GM23338 (cell line): ENCODE data around the gene EID2B. TPM values are rescaled to one million over a fixed set of nuclear protein-coding genes. Genes with fewer than 3 reads are reported as not detected.

Source experiments
- ATAC-seq: fragments of 200-7000 bp; cut with Tn5 transposase; 3 replicates; pipeline ENCODE4 v1.9.1; 2020
- DNase-seq: peaks from one replicate; pipeline ENCODE4 v3.0.0-alpha.2; 2015; ENCODE audit warnings: low spot score
- H2AFZ ChIP-seq: fragments of 200-600 bp; sonication (generic); 2 replicates; pipeline ENCODE4 v1.8.0; 2016; ENCODE audit warnings: antibody characterized with exemption, mild to moderate bottlenecking, moderate library complexity
- H3F3A ChIP-seq: fragments of 200-600 bp; sonication (generic); replicated peaks from 2 replicates; pipeline ENCODE4 v1.8.0; 2017; ENCODE audit warnings: antibody characterized with exemption, mixed run types, low read depth
- H3K27ac ChIP-seq: fragments of 200-600 bp; sonication (generic); 2 replicates; pipeline ENCODE4 v1.6.1; 2016; ENCODE audit warnings: low read depth
- H3K27me3 ChIP-seq: fragments of 200-600 bp; sonication (generic); 2 replicates; pipeline ENCODE4 v1.8.0; 2016; ENCODE audit warnings: mild to moderate bottlenecking, mixed run types, moderate library complexity; ENCODE audit not compliant: insufficient read depth
- H3K36me3 ChIP-seq: fragments of 200-600 bp; sonication (generic); 2 replicates; pipeline ENCODE4 v1.8.0; 2016; ENCODE audit warnings: mild to moderate bottlenecking; ENCODE audit not compliant: insufficient read depth
- H3K4me1 ChIP-seq: fragments of 200-600 bp; sonication (generic); 2 replicates; pipeline ENCODE4 v1.8.0; 2016; ENCODE audit warnings: mild to moderate bottlenecking, moderate library complexity; ENCODE audit not compliant: insufficient read depth
- H3K4me2 ChIP-seq: fragments of 200-600 bp; sonication (generic); 2 replicates; pipeline ENCODE4 v1.7.1; 2017; ENCODE audit warnings: mixed run types
- H3K4me3 ChIP-seq: fragments of 200-600 bp; sonication (generic); 2 replicates; pipeline ENCODE4 v1.6.1; 2016; ENCODE audit warnings: mixed run types
- H3K79me2 ChIP-seq: fragments of 200-600 bp; sonication (generic); replicated peaks from 2 replicates; pipeline ENCODE4 v1.8.0; 2017; ENCODE audit warnings: mild to moderate bottlenecking; ENCODE audit not compliant: insufficient read depth
- H3K9me2 ChIP-seq: fragments of 200-600 bp; sonication (generic); 2 replicates; pipeline ENCODE4 v1.8.0; 2017; ENCODE audit not compliant: insufficient read depth
- H4K20me1 ChIP-seq: fragments of 200-600 bp; sonication (generic); replicated peaks from 2 replicates; pipeline ENCODE4 v1.8.0; 2017; ENCODE audit warnings: mild to moderate bottlenecking; ENCODE audit not compliant: insufficient read depth
- H3K27ac Mint-ChIP-seq: 2 replicates; pipeline ENCODE4 v1.8.0; 2020; ENCODE audit warnings: inconsistent platforms, mild to moderate bottlenecking, moderate library complexity, mixed read lengths
- H3K27me3 Mint-ChIP-seq: 3 replicates; pipeline ENCODE4 v1.8.0; 2022; ENCODE audit warnings: low read depth, mild to moderate bottlenecking, moderate library complexity, mixed read lengths, inconsistent platforms; ENCODE audit not compliant: insufficient read depth, poor library complexity
- H3K36me3 Mint-ChIP-seq: 3 replicates; pipeline ENCODE4 v1.8.0; 2021; ENCODE audit warnings: low read depth, mild to moderate bottlenecking, inconsistent platforms, moderate library complexity, mixed read lengths
- H3K4me1 Mint-ChIP-seq: 3 replicates; pipeline ENCODE4 v1.8.0; 2020; ENCODE audit warnings: mild to moderate bottlenecking, inconsistent platforms, mixed read lengths
- H3K4me3 Mint-ChIP-seq: 3 replicates; pipeline ENCODE4 v1.8.0; 2021; ENCODE audit warnings: moderate library complexity, mild to moderate bottlenecking, inconsistent platforms, mixed read lengths
- H3K9me3 Mint-ChIP-seq: 3 replicates; pipeline ENCODE4 v1.8.0; 2020; ENCODE audit warnings: moderate library complexity, mild to moderate bottlenecking, inconsistent platforms, mixed read lengths
- CREB1 ChIP-seq: fragments of 250-450 bp; sonication (Bioruptor Pico); IDR thresholded peaks from 2 replicates; pipeline ENCODE4 v1.5.0; 2020; ENCODE audit warnings: low read depth, mild to moderate bottlenecking, moderate library complexity
- EZH2 ChIP-seq: fragments of 200-600 bp; sonication (generic); IDR thresholded peaks from one replicate; pipeline ENCODE4 v1.8.0; 2017; ENCODE audit warnings: antibody characterized with exemption, mild to moderate bottlenecking, low read depth; ENCODE audit not compliant: unreplicated experiment
- EZH2phosphoT487 ChIP-seq: fragments of 200-600 bp; sonication (generic); IDR thresholded peaks from one replicate; pipeline ENCODE4 v1.8.1; 2018; ENCODE audit warnings: antibody characterized with exemption; ENCODE audit not compliant: unreplicated experiment
- JUNB ChIP-seq: IDR thresholded peaks from one replicate; pipeline ENCODE4 v1.6.1; 2016; ENCODE audit warnings: antibody characterized with exemption; ENCODE audit not compliant: unreplicated experiment
- NANOG ChIP-seq: IDR thresholded peaks from 2 replicates; pipeline ENCODE4 v1.6.1; 2016; ENCODE audit warnings: antibody characterized with exemption, borderline replicate concordance
- POLR2AphosphoS5 ChIP-seq: IDR thresholded peaks from 2 replicates; pipeline ENCODE4 v1.6.1; 2016; ENCODE audit warnings: antibody characterized with exemption, low read depth
- STAT1 ChIP-seq: IDR thresholded peaks from one replicate; pipeline ENCODE4 v1.6.1; 2016; ENCODE audit warnings: antibody characterized with exemption; ENCODE audit not compliant: unreplicated experiment
- ZNF114 ChIP-seq: fragments of 250-450 bp; sonication (Bioruptor Pico); IDR thresholded peaks from 2 replicates; pipeline ENCODE4 v1.5.0; 2020; ENCODE audit warnings: mild to moderate bottlenecking, moderate library complexity
- ZNF331 ChIP-seq: fragments of 250-450 bp; sonication (Bioruptor Pico); IDR thresholded peaks from 2 replicates; pipeline ENCODE4 v1.5.0; 2020; ENCODE audit warnings: low read depth, mild to moderate bottlenecking, moderate library complexity
- polyA plus RNA-seq: library from polyadenylated mRNA; unstranded; fragments of >200 nt; fragmentation: Nextera tagmentation; extraction: Ambion mirVana; gene quantifications from 2 replicates; pipeline ENCODE4 v1.2.1, GENCODE V29; 2016
- total RNA-seq: library from RNA; depleted of rRNA; stranded (reverse); fragments of >200 nt; shearing (Covaris generic); gene quantifications from 2 replicates; pipeline ENCODE4 v1.2.3, GENCODE V29; 2014
- TF ChIP-seq, protein P1 (sequence below): IDR thresholded peaks from 2 replicates; pipeline ENCODE4 v1.6.1; 2016; ENCODE audit warnings: antibody characterized with exemption
- TF ChIP-seq, protein P2 (sequence below), 2 experiments: fragments of 200-600 bp in 1 of 2; sonication (generic) in 1 of 2; conservative IDR thresholded peaks; 2 replicates each; pipeline versions ENCODE4 v1.5.1 to v1.6.1; 2016 to 2017; ENCODE audit warnings: antibody characterized with exemption in 2 of 2, low read depth in 2 of 2, mild to moderate bottlenecking in 2 of 2, moderate library complexity in 1 of 2
- TF ChIP-seq, protein P3 (sequence below): fragments of 250-450 bp; sonication (Bioruptor Pico); IDR thresholded peaks from 2 replicates; pipeline ENCODE4 v1.5.0; 2020; ENCODE audit warnings: mild to moderate bottlenecking, moderate library complexity
- TF ChIP-seq, protein P4 (sequence below): IDR thresholded peaks from one replicate; pipeline ENCODE4 v1.6.1; 2018; ENCODE audit warnings: antibody characterized with exemption; ENCODE audit not compliant: unreplicated experiment

The EID2B gene
- total and polyA plus RNA-seq, 2 experiments from 2014 or later = 2.5 to 4.6 TPM

DNA sequence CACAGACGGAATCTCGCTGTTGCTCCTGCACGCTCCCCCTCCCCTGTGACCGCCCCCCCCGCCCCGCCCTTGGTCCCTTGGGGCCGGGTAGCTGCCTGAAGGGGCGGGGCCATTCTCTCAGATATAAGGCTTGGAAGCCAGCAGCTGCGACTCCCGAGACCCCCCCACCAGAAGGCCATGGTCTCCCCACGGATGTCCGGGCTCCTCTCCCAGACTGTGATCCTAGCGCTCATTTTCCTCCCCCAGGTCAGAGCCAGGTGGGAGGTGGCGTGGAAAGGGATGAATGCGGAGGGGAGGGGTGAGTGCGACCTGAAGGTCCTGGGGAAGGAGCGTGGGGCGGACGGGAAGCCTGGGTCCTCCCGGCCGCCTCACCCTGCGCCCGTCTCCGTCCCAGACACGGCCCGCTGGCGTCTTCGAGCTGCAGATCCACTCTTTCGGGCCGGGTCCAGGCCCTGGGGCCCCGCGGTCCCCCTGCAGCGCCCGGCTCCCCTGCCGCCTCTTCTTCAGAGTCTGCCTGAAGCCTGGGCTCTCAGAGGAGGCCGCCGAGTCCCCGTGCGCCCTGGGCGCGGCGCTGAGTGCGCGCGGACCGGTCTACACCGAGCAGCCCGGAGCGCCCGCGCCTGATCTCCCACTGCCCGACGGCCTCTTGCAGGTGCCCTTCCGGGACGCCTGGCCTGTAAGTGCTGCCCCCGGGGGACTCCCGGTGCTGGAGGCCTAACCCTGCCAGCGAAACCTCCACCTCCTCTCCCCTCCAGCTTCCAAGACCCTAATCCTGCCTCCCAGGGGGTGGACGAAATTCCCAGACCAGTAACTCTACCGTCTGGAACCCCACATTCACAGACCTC is 33.6 kb downstream of the EID2B start, which contains the start of gene DLL3:
DLL3 (plus strand) TSS at position 150 of the 845 bp plus-strand sequence; CDS start at position 178, 28 bp downstream.
- Histone ChIP-seq H3K4me2 (peak within 1 kb of the TSS; percentile 95), H2AFZ (peak within 1 kb of the TSS; percentile 97), H3K27me3 (peaks cover 70% of the 10 kb centered on the region), H3K4me1 (peaks cover 11% of the 10 kb centered on the region), H3K9me2 (0 out of 2 replicates have a peak, but pooled peaks cover 7% of the 10 kb centered on the region), H3K27ac (no peak within 1 kb of the TSS), H3K79me2 (no peaks in the 10 kb centered on the region), H3K36me3 (no peaks in the 10 kb centered on the region), H3F3A (peaks cover 9% of the 10 kb centered on the region), H4K20me1 (no peaks in the 10 kb centered on the region), H3K4me3 (peak within 1 kb of the TSS; percentile 74)
- Mint-ChIP-seq H3K9me3 (peaks cover 16% of the 10 kb centered on the region), H3K27me3 (peaks cover 69% of the 10 kb centered on the region), H3K27ac (no peak within 1 kb of the TSS), H3K36me3 (peaks cover 15% of the 10 kb centered on the region), H3K4me1 (peaks cover 16% of the 10 kb centered on the region), H3K4me3 (peak within 1 kb of the TSS; percentile 73)
- TF ChIP-seq STAT1 (no peak), JUNB (no peak), ZNF331 (no peak), EZH2phosphoT487 (no peak), ZNF114 (CRISPR knock-in tag) (no peak), EZH2 (peak; percentile 48), POLR2AphosphoS5 (peak; percentile 67), CREB1 (CRISPR knock-in tag) (no peak), NANOG (no peak)
- TF ChIP-seq, protein P1, sequence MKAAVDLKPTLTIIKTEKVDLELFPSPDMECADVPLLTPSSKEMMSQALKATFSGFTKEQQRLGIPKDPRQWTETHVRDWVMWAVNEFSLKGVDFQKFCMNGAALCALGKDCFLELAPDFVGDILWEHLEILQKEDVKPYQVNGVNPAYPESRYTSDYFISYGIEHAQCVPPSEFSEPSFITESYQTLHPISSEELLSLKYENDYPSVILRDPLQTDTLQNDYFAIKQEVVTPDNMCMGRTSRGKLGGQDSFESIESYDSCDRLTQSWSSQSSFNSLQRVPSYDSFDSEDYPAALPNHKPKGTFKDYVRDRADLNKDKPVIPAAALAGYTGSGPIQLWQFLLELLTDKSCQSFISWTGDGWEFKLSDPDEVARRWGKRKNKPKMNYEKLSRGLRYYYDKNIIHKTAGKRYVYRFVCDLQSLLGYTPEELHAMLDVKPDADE = no peak
- TF ChIP-seq, protein P2, sequence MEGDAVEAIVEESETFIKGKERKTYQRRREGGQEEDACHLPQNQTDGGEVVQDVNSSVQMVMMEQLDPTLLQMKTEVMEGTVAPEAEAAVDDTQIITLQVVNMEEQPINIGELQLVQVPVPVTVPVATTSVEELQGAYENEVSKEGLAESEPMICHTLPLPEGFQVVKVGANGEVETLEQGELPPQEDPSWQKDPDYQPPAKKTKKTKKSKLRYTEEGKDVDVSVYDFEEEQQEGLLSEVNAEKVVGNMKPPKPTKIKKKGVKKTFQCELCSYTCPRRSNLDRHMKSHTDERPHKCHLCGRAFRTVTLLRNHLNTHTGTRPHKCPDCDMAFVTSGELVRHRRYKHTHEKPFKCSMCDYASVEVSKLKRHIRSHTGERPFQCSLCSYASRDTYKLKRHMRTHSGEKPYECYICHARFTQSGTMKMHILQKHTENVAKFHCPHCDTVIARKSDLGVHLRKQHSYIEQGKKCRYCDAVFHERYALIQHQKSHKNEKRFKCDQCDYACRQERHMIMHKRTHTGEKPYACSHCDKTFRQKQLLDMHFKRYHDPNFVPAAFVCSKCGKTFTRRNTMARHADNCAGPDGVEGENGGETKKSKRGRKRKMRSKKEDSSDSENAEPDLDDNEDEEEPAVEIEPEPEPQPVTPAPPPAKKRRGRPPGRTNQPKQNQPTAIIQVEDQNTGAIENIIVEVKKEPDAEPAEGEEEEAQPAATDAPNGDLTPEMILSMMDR (conservative IDR thresholded peaks at IDR 0.05; ENCODE audit: low read depth in 2 of 2) = 0 out of 4 replicates have a peak, but pooled peaks of 1 of the 2 experiments have one; percentile 5
- TF ChIP-seq, protein P3, sequence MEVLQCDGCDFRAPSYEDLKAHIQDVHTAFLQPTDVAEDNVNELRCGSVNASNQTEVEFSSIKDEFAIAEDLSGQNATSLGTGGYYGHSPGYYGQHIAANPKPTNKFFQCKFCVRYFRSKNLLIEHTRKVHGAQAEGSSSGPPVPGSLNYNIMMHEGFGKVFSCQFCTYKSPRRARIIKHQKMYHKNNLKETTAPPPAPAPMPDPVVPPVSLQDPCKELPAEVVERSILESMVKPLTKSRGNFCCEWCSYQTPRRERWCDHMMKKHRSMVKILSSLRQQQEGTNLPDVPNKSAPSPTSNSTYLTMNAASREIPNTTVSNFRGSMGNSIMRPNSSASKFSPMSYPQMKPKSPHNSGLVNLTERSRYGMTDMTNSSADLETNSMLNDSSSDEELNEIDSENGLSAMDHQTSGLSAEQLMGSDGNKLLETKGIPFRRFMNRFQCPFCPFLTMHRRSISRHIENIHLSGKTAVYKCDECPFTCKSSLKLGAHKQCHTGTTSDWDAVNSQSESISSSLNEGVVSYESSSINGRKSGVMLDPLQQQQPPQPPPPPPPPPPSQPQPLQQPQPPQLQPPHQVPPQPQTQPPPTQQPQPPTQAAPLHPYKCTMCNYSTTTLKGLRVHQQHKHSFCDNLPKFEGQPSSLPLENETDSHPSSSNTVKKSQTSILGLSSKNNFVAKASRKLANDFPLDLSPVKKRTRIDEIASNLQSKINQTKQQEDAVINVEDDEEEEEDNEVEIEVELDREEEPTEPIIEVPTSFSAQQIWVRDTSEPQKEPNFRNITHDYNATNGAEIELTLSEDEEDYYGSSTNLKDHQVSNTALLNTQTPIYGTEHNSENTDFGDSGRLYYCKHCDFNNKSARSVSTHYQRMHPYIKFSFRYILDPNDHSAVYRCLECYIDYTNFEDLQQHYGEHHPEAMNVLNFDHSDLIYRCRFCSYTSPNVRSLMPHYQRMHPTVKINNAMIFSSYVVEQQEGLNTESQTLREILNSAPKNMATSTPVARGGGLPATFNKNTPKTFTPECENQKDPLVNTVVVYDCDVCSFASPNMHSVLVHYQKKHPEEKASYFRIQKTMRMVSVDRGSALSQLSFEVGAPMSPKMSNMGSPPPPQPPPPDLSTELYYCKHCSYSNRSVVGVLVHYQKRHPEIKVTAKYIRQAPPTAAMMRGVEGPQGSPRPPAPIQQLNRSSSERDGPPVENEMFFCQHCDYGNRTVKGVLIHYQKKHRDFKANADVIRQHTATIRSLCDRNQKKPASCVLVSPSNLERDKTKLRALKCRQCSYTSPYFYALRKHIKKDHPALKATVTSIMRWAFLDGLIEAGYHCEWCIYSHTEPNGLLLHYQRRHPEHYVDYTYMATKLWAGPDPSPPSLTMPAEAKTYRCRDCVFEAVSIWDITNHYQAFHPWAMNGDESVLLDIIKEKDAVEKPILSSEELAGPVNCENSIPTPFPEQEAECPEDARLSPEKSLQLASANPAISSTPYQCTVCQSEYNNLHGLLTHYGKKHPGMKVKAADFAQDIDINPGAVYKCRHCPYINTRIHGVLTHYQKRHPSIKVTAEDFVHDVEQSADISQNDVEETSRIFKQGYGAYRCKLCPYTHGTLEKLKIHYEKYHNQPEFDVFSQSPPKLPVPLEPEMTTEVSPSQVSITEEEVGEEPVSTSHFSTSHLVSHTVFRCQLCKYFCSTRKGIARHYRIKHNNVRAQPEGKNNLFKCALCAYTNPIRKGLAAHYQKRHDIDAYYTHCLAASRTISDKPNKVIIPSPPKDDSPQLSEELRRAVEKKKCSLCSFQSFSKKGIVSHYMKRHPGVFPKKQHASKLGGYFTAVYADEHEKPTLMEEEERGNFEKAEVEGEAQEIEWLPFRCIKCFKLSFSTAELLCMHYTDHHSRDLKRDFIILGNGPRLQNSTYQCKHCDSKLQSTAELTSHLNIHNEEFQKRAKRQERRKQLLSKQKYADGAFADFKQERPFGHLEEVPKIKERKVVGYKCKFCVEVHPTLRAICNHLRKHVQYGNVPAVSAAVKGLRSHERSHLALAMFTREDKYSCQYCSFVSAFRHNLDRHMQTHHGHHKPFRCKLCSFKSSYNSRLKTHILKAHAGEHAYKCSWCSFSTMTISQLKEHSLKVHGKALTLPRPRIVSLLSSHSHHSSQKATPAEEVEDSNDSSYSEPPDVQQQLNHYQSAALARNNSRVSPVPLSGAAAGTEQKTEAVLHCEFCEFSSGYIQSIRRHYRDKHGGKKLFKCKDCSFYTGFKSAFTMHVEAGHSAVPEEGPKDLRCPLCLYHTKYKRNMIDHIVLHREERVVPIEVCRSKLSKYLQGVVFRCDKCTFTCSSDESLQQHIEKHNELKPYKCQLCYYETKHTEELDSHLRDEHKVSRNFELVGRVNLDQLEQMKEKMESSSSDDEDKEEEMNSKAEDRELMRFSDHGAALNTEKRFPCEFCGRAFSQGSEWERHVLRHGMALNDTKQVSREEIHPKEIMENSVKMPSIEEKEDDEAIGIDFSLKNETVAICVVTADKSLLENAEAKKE (CRISPR knock-in tag) = no peak
- TF ChIP-seq, protein P4, sequence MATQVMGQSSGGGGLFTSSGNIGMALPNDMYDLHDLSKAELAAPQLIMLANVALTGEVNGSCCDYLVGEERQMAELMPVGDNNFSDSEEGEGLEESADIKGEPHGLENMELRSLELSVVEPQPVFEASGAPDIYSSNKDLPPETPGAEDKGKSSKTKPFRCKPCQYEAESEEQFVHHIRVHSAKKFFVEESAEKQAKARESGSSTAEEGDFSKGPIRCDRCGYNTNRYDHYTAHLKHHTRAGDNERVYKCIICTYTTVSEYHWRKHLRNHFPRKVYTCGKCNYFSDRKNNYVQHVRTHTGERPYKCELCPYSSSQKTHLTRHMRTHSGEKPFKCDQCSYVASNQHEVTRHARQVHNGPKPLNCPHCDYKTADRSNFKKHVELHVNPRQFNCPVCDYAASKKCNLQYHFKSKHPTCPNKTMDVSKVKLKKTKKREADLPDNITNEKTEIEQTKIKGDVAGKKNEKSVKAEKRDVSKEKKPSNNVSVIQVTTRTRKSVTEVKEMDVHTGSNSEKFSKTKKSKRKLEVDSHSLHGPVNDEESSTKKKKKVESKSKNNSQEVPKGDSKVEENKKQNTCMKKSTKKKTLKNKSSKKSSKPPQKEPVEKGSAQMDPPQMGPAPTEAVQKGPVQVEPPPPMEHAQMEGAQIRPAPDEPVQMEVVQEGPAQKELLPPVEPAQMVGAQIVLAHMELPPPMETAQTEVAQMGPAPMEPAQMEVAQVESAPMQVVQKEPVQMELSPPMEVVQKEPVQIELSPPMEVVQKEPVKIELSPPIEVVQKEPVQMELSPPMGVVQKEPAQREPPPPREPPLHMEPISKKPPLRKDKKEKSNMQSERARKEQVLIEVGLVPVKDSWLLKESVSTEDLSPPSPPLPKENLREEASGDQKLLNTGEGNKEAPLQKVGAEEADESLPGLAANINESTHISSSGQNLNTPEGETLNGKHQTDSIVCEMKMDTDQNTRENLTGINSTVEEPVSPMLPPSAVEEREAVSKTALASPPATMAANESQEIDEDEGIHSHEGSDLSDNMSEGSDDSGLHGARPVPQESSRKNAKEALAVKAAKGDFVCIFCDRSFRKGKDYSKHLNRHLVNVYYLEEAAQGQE = no peak
- DNase-seq (peak; percentile 65), ATAC-seq (peak; percentile 75)
